ENCODE results near the gene PAX5. TPM values are rescaled to one million over a fixed set of nuclear protein-coding genes. Genes with fewer than 3 reads are reported as not detected.

Gene PAX5
- total RNA-seq, 1 donor from 2014 or later: not detected

GRCh38 chr9:36933676-36934215 lies 100.3 kb downstream of the PAX5 start:
- TF ChIP-seq, protein P1, sequence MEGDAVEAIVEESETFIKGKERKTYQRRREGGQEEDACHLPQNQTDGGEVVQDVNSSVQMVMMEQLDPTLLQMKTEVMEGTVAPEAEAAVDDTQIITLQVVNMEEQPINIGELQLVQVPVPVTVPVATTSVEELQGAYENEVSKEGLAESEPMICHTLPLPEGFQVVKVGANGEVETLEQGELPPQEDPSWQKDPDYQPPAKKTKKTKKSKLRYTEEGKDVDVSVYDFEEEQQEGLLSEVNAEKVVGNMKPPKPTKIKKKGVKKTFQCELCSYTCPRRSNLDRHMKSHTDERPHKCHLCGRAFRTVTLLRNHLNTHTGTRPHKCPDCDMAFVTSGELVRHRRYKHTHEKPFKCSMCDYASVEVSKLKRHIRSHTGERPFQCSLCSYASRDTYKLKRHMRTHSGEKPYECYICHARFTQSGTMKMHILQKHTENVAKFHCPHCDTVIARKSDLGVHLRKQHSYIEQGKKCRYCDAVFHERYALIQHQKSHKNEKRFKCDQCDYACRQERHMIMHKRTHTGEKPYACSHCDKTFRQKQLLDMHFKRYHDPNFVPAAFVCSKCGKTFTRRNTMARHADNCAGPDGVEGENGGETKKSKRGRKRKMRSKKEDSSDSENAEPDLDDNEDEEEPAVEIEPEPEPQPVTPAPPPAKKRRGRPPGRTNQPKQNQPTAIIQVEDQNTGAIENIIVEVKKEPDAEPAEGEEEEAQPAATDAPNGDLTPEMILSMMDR (IDR thresholded peaks at IDR 0.05; ENCODE audit: insufficient read depth, low read length, poor library complexity, severe bottlenecking): no peak
- no peaks in the 10 kb centered on the region for H3K36me3 ChIP-seq (ENCODE audit: control insufficient read depth, insufficient read depth, low read length)
- H3K27me3 ChIP-seq (ENCODE audit: control insufficient read depth, insufficient read depth, low read length): peaks cover 7% of the 10 kb centered on the region
- DNase-seq (ENCODE audit: low read depth): no peak
- no peak overlapping the region for H3K4me3 ChIP-seq (ENCODE audit: low read depth, low read length)

GRCh38 chr9:36932198-36932597 lies 101.9 kb downstream of the PAX5 start:
- H3K36me3 ChIP-seq (ENCODE audit: control insufficient read depth, insufficient read depth, low read length): no peaks in the 10 kb centered on the region
- no peak overlapping the region for H3K4me3 ChIP-seq (ENCODE audit: low read depth, low read length)
- no peak for DNase-seq (ENCODE audit: low read depth)
- H3K27me3 ChIP-seq (ENCODE audit: control insufficient read depth, insufficient read depth, low read length): peaks cover 2% of the 10 kb centered on the region
- TF ChIP-seq, protein P1 (IDR thresholded peaks at IDR 0.05; ENCODE audit: insufficient read depth, low read length, poor library complexity, severe bottlenecking): no peak

- DNase-seq (ENCODE audit: low read depth): no peak
- H3K4me3 ChIP-seq (ENCODE audit: low read depth, low read length): no peak overlapping the region
- H3K27me3 ChIP-seq (ENCODE audit: control insufficient read depth, insufficient read depth, low read length): peaks cover 2% of the 10 kb centered on the region
- TF ChIP-seq, protein P1 (IDR thresholded peaks at IDR 0.05; ENCODE audit: insufficient read depth, low read length, poor library complexity, severe bottlenecking): no peak
- H3K36me3 ChIP-seq (ENCODE audit: control insufficient read depth, insufficient read depth, low read length): no peaks in the 10 kb centered on the region
Observed at GRCh38 chr9:36930941-36931340, 103.1 kb downstream of the PAX5 start.

- Histone ChIP-seq H3K27me3 (ENCODE audit: control insufficient read depth, insufficient read depth, low read length) (peaks cover 2% of the 10 kb centered on the region), H3K36me3 (ENCODE audit: control insufficient read depth, insufficient read depth, low read length) (no peaks in the 10 kb centered on the region), H3K4me3 (ENCODE audit: low read depth, low read length) (no peak overlapping the region)
- DNase-seq (ENCODE audit: low read depth): no peak
- TF ChIP-seq, protein P1 (IDR thresholded peaks at IDR 0.05; ENCODE audit: insufficient read depth, low read length, poor library complexity, severe bottlenecking): no peak
Observed at GRCh38 chr9:36929350-36929675, 104.8 kb downstream of the PAX5 start.

DNA sequence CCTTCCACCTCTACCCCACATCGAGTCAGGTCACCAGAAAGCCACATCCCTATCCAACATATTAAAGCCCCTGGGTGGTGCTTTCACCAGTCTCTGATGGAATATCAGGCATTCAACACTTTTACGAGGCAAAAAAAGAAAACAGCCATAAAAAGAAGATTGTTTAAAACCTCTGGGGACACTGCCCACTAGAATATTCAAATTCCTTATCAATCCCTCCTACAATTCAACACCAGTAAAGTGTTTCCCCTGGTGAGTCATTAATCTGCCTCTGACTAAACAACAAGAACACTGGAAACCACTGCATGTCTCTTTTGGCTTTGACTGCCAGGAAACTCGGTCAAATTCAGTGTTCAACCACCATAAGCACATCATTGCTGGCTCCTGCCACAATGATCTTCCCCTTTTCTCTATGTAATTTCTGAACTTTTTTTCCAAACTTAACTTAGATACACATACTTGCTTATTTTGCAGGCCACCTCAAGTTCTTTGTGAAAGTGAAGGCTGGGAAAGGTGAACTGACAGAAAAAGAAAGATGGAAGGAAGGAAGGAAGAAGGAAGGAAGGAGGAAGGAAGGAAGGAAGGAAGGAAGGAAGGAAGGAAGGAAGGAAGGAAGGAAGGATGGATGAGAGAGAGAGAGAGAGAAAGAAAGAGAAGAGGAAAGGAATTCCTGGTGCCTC lies 105.3 kb downstream of the PAX5 start:
- peak; percentile 48 for DNase-seq (ENCODE audit: low read depth)
- TF ChIP-seq, protein P1 (IDR thresholded peaks at IDR 0.05; ENCODE audit: insufficient read depth, low read length, poor library complexity, severe bottlenecking): no peak
- Histone ChIP-seq H3K36me3 (ENCODE audit: control insufficient read depth, insufficient read depth, low read length) (no peaks in the 10 kb centered on the region), H3K4me3 (ENCODE audit: low read depth, low read length) (no peak overlapping the region), H3K27me3 (ENCODE audit: control insufficient read depth, insufficient read depth, low read length) (peaks cover 2% of the 10 kb centered on the region)

DNA sequence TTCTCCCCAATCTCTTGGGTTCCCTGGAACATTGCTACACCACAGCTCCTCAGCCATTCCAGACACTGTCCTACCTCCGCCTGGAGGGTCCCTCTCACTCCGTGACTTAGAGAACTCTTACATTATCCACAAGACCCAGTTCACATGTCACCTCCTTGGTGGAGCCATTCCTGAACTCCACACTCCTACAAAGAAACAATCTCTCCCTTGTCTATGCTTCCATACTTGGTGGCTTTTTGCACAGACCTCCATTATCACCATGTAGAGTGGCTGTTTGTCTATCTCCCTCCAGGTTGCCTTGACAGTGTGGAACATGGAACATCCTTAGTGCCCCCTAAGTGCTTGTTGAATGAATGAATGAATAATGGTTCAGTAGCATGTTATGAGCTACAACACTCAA lies 105.9 kb downstream of the PAX5 start:
- TF ChIP-seq, protein P1 (IDR thresholded peaks at IDR 0.05; ENCODE audit: insufficient read depth, low read length, poor library complexity, severe bottlenecking): no peak
- Histone ChIP-seq H3K27me3 (ENCODE audit: control insufficient read depth, insufficient read depth, low read length) (peaks cover 1% of the 10 kb centered on the region), H3K36me3 (ENCODE audit: control insufficient read depth, insufficient read depth, low read length) (no peaks in the 10 kb centered on the region), H3K4me3 (ENCODE audit: low read depth, low read length) (no peak overlapping the region)
- no peak for DNase-seq (ENCODE audit: low read depth)
